ENCODE measurements around the gene CACNB4. TPM values are rescaled to one million over a fixed set of nuclear protein-coding genes. Genes with fewer than 3 reads are reported as not detected.

Gene CACNB4
- total and polyA plus RNA-seq, 8 donors = under 0.01 to 6.4 (median 1.0) TPM

GRCh38 chr2:151900331-151900730 lies 198.5 kb downstream of the CACNB4 start:
- TF ChIP-seq POLR2AphosphoS5 (IDR thresholded peaks at IDR 0.05) (no peak), EP300 (IDR thresholded peaks at IDR 0.05) (no peak), CTCF (IDR thresholded peaks at IDR 0.05) (no peak), POLR2A (IDR thresholded peaks at IDR 0.05) (no peak)
- WGBS, 5 donors = 73 to 79% (median 74%) methylated on average over 6 of the region's 6 CpGs
- intact Hi-C loops (cut with DNase I; ENCODE audit: low total_unique reads) = no loop called here
- DNase-seq = no peak
- no peak overlapping the region for H3K27ac ChIP-seq
- no peaks in the 10 kb centered on the region for H3K27me3 ChIP-seq
- H3K4me1 ChIP-seq = no peaks in the 10 kb centered on the region
- H3K4me3 ChIP-seq = no peak overlapping the region
- no peaks in the 10 kb centered on the region for H3K36me3 ChIP-seq
- peaks cover 0 to under 1% (median 0%) of the 10 kb centered on the region in 4 donors for H3K9me3 ChIP-seq

- Histone ChIP-seq H3K27me3 (no peaks in the 10 kb centered on the region), H3K9me3 (peaks cover 0 to 4% (median 0%) of the 10 kb centered on the region in 4 donors), H3K27ac (no peak overlapping the region), H3K4me3 (no peak overlapping the region), H3K4me1 (no peaks in the 10 kb centered on the region), H3K36me3 (no peaks in the 10 kb centered on the region)
- 70 to 92% (median 85%) methylated on average over 1 of the region's 1 CpG for WGBS, 5 donors
- no peak for TF ChIP-seq POLR2AphosphoS5 (IDR thresholded peaks at IDR 0.05)
- TF ChIP-seq CTCF (IDR thresholded peaks at IDR 0.05) = no peak
- no peak for TF ChIP-seq EP300 (IDR thresholded peaks at IDR 0.05)
- TF ChIP-seq POLR2A (IDR thresholded peaks at IDR 0.05) = no peak
- intact Hi-C loops (cut with DNase I; ENCODE audit: low total_unique reads) = no loop called here
- DNase-seq = no peak
These were observed 199.7 kb downstream of the CACNB4 start for GRCh38 chr2:151899156-151899555.

- TF ChIP-seq EP300 (IDR thresholded peaks at IDR 0.05) = no peak
- Histone ChIP-seq H3K27ac (no peak overlapping the region), H3K9me3 (peaks cover 0 to 4% (median 0%) of the 10 kb centered on the region in 4 donors), H3K4me1 (no peaks in the 10 kb centered on the region), H3K4me3 (peak overlapping the region in 3 of 4 donors; percentile 6 to 36 (median 27)), H3K27me3 (no peaks in the 10 kb centered on the region), H3K36me3 (no peaks in the 10 kb centered on the region)
- peak in 1 of 2 donors; percentile 28 for DNase-seq
- intact Hi-C loops (cut with DNase I; ENCODE audit: low total_unique reads) = no loop called here
- WGBS, 5 donors = 35 to 68% (median 43%) methylated on average over 7 of the region's 7 CpGs
These were observed 207.2 kb downstream of the CACNB4 start for GRCh38 chr2:151891566-151892194.

- Histone ChIP-seq H3K27ac (no peak overlapping the region), H3K4me1 (no peaks in the 10 kb centered on the region), H3K27me3 (no peaks in the 10 kb centered on the region), H3K9me3 (no peaks in the 10 kb centered on the region), H3K4me3 (no peak overlapping the region), H3K36me3 (no peaks in the 10 kb centered on the region)
- intact Hi-C loops (cut with DNase I; ENCODE audit: low total_unique reads) = no loop called here
- WGBS, 5 donors = 74 to 81% (median 79%) methylated on average over 2 of the region's 2 CpGs
- DNase-seq = no peak
- TF ChIP-seq CTCF (IDR thresholded peaks at IDR 0.05) (no peak), POLR2AphosphoS5 (IDR thresholded peaks at IDR 0.05) (no peak), EP300 (IDR thresholded peaks at IDR 0.05) (no peak), POLR2A (IDR thresholded peaks at IDR 0.05) (no peak)
These were observed 211.7 kb downstream of the CACNB4 start for GRCh38 chr2:151887164-151887563.

GRCh38 chr2:151886241-151886640 lies 212.6 kb downstream of the CACNB4 start:
- intact Hi-C loops (cut with DNase I; ENCODE audit: low total_unique reads) = no loop called here
- Histone ChIP-seq H3K4me3 (no peak overlapping the region), H3K27ac (no peak overlapping the region), H3K36me3 (no peaks in the 10 kb centered on the region), H3K27me3 (no peaks in the 10 kb centered on the region), H3K9me3 (no peaks in the 10 kb centered on the region), H3K4me1 (no peaks in the 10 kb centered on the region)
- 79 to 90% (median 85%) methylated on average over 1 of the region's 1 CpG for WGBS, 5 donors
- no peak for DNase-seq
- TF ChIP-seq CTCF (IDR thresholded peaks at IDR 0.05) (no peak), EP300 (IDR thresholded peaks at IDR 0.05) (no peak), POLR2AphosphoS5 (IDR thresholded peaks at IDR 0.05) (no peak), POLR2A (IDR thresholded peaks at IDR 0.05) (no peak)
